Cardiac fibroblast (primary cell): Measurements from ENCODE around the gene TGM2.
"Not testable (repeated sequence)": the region's sequence is repeated elsewhere in the genome, so short reads cannot be mapped to it uniquely, and the experiment has no call there.

Experiments used
- DNase-seq, 2 donors: peaks; one replicate each; pipeline versions ENCODE4 v3.0.0 to v3.0.0-alpha.2; 2010; ENCODE audit warnings: low read depth in 2 of 2
- H3K4me3 ChIP-seq, 2 donors: replicated peaks in 1 of 2; 1 replicate in 1 of 2; 2 replicates in 1 of 2; pipeline ENCODE4 v1.5.1; 2011; ENCODE audit warnings: low read depth in 2 of 2, low read length in 2 of 2, mild to moderate bottlenecking in 2 of 2, moderate library complexity in 1 of 2
- TF ChIP-seq, protein P1 (sequence below): IDR thresholded peaks from one replicate; pipeline ENCODE4 v1.5.1; 2011; ENCODE audit warnings: low read depth, mild to moderate bottlenecking, low read length, inconsistent platforms

Gene TGM2

DNA sequence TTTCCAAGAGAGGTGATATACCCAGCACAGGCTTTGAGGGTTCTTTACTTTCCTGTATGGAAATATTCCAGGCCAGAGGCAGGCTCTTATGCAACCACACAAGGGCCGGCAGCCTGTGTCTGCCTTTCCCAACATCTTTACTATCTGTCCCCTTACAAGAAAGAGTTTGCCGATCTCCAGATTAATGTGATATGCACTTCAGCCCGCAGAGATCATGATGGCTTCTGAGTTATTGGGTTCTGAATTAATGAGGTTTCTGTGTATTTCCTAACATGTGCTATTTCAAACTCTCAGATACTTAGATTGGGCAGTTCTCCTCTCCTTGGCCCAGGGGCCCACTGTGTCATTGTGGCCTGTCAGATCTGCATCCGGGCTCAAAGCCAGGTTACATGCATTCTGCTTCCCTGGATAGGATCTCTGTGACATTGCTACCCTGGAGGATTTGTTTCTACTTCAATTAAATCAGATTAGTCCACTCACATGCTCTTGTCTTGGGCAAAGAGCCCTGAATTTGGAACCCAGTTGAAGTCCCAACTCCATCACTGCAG, 56.6 kb downstream of the TGM2 start:
- H3K4me3 ChIP-seq = no peak overlapping the region
- peak; percentile 52 to 80 for DNase-seq
- TF ChIP-seq, protein P1, sequence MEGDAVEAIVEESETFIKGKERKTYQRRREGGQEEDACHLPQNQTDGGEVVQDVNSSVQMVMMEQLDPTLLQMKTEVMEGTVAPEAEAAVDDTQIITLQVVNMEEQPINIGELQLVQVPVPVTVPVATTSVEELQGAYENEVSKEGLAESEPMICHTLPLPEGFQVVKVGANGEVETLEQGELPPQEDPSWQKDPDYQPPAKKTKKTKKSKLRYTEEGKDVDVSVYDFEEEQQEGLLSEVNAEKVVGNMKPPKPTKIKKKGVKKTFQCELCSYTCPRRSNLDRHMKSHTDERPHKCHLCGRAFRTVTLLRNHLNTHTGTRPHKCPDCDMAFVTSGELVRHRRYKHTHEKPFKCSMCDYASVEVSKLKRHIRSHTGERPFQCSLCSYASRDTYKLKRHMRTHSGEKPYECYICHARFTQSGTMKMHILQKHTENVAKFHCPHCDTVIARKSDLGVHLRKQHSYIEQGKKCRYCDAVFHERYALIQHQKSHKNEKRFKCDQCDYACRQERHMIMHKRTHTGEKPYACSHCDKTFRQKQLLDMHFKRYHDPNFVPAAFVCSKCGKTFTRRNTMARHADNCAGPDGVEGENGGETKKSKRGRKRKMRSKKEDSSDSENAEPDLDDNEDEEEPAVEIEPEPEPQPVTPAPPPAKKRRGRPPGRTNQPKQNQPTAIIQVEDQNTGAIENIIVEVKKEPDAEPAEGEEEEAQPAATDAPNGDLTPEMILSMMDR = no peak

DNA sequence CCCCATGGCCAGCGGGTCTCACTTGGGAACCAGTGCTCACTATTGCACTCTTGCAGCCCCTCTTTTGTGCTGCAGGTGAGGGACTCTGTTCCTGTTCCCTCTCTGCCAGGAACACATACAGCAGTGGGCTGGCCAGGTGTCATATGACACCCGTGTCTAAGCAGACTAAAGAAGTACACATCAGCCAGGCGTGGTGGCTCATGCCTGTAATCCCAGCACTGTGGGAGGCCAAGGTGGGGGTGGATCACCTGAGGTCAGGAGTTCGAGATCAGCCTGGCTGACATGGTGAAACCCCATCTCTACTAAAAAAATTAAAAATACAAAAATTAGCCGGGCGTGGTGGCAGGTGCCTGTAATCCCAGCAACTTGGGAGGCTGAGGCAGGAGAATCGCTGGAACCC, 57.2 kb downstream of the TGM2 start:
- DNase-seq = not testable (repeated sequence)

DNA sequence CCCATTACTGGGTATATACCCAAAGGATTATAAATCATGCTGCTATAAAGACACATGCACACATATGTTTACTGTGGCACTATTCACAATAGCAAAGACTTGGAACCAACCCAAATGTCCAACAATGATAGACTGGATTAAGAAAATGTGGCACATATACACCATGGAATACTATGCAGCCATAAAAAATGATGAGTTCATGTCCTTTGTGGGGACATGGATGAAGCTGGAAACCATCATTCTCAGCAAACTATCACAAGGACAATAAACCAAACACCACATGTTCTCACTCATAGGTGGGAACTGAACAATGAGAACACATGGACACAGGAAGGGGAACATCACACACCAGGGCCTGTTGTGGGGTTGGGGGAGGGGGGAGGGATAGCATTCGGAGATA, 57.7 kb downstream of the TGM2 start:
- not testable (repeated sequence) for DNase-seq, H3K4me3 ChIP-seq

More for the DNA sequence above, 57.2 kb downstream of the TGM2 start:
- not testable (repeated sequence) for H3K4me3 ChIP-seq

DNA sequence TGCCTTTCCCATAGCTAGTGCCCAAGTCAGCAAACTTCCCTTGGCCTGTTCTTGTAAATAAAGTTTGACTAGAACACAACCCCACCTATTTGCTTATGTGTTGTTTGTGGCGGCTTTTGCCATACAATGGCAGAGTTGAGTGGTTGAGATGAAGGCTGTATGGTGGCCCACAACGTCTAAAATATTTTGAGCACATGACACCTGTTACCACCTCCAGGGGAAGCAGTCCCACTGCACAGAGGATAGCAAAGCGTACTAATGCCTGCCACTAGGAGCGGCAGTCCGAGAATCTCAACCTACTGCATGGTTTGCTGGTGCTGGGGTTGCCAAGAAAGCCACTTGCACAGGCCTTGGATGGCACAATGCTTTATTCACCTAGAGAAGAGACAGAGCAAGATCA, 58.6 kb downstream of the TGM2 start:
- TF ChIP-seq, protein P1 = no peak
- no peak for DNase-seq
- no peak overlapping the region for H3K4me3 ChIP-seq

DNA sequence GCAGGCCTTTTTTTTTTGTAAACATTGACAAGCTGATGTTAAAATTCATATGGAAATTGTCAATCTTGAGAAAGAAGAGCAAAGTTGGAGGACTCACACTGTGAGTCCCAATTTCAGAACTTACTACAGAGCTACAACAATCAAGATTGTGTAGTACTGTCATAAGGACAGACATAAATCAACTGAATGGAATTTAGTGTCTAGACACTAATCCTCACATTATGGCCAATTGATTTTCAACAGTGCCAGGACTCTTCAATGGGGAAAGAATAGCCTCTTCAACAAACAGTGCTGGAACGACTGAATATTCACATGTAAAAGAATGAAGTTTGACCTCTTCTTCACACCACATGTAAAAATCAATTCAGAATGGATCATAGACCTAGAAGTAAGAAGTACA, 60.8 kb downstream of the TGM2 start:
- no peak for DNase-seq
- H3K4me3 ChIP-seq = no peak overlapping the region
- TF ChIP-seq, protein P1 = no peak

DNA sequence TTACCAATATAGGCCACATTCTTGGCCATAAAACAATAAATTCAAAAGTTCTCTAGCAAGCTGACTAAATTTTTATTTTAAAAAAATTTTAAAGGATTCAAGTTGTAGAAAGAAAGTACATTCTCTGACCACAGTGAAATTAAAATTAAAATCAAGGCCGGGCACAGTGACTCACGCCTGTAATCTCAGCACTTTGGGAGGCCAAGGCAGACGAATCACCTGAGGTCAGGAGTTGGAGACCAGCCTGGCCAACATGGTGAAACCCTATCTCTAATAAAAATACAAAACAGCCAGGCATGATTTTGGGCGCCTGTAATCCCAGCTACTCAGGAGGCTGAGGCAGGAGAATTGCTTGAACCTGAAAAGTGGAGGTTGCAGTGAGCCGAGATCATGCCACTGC, 62.9 kb downstream of the TGM2 start:
- not testable (repeated sequence) for DNase-seq

DNA sequence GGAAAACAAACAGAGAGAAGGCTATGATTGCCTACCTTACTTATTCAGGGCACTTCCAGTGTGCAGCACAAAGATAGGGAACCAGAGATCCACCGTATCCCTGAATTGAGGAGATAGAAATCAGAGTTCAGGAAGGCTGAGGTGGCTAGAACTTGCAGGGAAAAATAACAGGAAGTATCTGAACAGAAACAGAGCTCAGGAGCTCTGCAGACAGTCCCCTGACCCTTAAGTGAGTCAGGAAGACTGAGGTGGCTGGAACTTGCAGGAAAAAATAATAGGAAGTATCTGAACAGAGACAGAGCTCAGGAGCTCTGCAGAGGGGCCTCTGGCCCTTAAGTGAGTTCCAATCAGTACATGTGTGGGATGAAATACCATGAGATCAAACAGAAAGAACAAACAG, 66.1 kb downstream of the TGM2 start:
- H3K4me3 ChIP-seq = no peak overlapping the region
- TF ChIP-seq, protein P1 = no peak
- peak in 1 of 2 donors; percentile 39 for DNase-seq

More for the DNA sequence above, 62.9 kb downstream of the TGM2 start:
- not testable (repeated sequence) for H3K4me3 ChIP-seq

DNA sequence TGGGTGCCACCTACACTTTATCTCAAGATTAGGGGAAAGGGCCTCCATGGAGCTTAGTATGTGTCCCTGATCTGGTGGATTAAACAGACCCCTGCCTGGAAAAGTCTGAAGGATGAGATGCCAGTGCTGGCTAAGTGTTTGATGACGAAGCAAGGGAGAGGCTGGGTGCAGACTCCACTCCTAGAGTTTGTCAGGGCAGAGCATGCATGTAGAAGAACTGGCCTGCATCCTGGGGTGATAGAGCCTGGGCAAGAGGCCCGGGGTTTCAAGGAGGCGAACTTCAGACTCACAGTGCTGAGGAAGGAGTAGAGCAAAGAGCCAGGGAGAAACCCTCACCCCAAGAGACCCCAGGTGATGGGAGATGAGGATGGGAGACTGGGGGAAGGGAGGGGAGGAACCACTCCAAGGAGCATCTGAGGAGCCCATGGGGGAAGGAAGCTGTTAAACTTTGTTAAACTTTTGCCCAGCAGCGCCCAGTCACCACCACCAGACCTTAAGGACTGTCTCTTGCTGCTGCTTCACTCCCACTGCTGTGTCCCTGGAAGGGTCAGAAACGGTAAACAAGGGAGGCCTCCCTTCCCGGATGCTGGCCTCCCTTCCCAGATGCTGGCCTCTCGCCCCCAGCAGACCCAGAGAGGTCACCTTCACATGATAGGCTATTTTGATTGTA, 69.9 kb downstream of the TGM2 start:
- no peak for DNase-seq
- TF ChIP-seq, protein P1 = no peak
- H3K4me3 ChIP-seq = no peak overlapping the region
